Astrocyte (in vitro differentiated cells and primary cell): Measurements from ENCODE around the gene SNAP25. TPM values are rescaled to one million over a fixed set of nuclear protein-coding genes. Genes with fewer than 3 reads are reported as not detected.

Experiments used
- DNase-seq: peaks from one replicate; pipeline ENCODE4 v3.0.0-alpha.2; 2010; ENCODE audit warnings: low read depth
- FAIRE-seq: peaks from 2 replicates; lab custom pipeline; 2011; peaks lifted over from hg19 to GRCh38; lab: Jason Lieb, UNC
- H2AFZ ChIP-seq: 2 replicates; pipeline ENCODE4 v1.6.0; 2012; ENCODE audit warnings: low read depth, low read length, inconsistent platforms
- H3K27ac ChIP-seq: 2 replicates; pipeline ENCODE4 v1.5.1; 2011; ENCODE audit warnings: low read depth, low read length, inconsistent platforms
- H3K27me3 ChIP-seq: 2 replicates; pipeline ENCODE4 v1.6.0; 2011; ENCODE audit warnings: low read length, inconsistent platforms; ENCODE audit not compliant: insufficient read depth
- H3K36me3 ChIP-seq: 2 replicates; pipeline ENCODE4 v1.5.1; 2011; ENCODE audit warnings: low read length, inconsistent platforms; ENCODE audit not compliant: insufficient read depth
- H3K4me1 ChIP-seq: 2 replicates; pipeline ENCODE4 v1.5.1; 2011; ENCODE audit warnings: low read length, inconsistent platforms; ENCODE audit not compliant: insufficient read depth
- H3K4me2 ChIP-seq: 2 replicates; pipeline ENCODE4 v1.6.0; 2012; ENCODE audit warnings: low read length, inconsistent platforms
- H3K4me3 ChIP-seq: 2 replicates; pipeline ENCODE4 v1.5.1; 2011; ENCODE audit warnings: low read depth, mild to moderate bottlenecking, low read length, inconsistent platforms; ENCODE audit not compliant: insufficient read depth
- H3K79me2 ChIP-seq: 2 replicates; pipeline ENCODE4 v1.6.0; 2012; ENCODE audit warnings: mild to moderate bottlenecking, low read length, inconsistent platforms; ENCODE audit not compliant: insufficient read depth
- H3K9ac ChIP-seq: 2 replicates; pipeline ENCODE4 v1.6.0; 2012; ENCODE audit warnings: mild to moderate bottlenecking, low read length, inconsistent platforms
- H3K9me3 ChIP-seq: 2 replicates; pipeline ENCODE4 v1.5.1; 2012; ENCODE audit warnings: low read depth, mild to moderate bottlenecking, low read length, inconsistent platforms; ENCODE audit not compliant: insufficient read depth
- H4K20me1 ChIP-seq: 2 replicates; pipeline ENCODE4 v1.6.0; 2012; ENCODE audit warnings: low read length, inconsistent platforms; ENCODE audit not compliant: insufficient read depth
- H3K27ac Mint-ChIP-seq: one replicate; pipeline ENCODE4 v1.8.0; 2021; ENCODE audit warnings: mild to moderate bottlenecking, mixed read lengths; ENCODE audit not compliant: unreplicated experiment
- H3K27me3 Mint-ChIP-seq: one replicate; pipeline ENCODE4 v1.8.0; 2021; ENCODE audit warnings: low read depth, mixed read lengths; ENCODE audit not compliant: unreplicated experiment
- H3K36me3 Mint-ChIP-seq: one replicate; pipeline ENCODE4 v1.8.0; 2021; ENCODE audit warnings: low read depth, mixed read lengths; ENCODE audit not compliant: unreplicated experiment
- H3K4me1 Mint-ChIP-seq: one replicate; pipeline ENCODE4 v1.8.0; 2021; ENCODE audit warnings: low read depth, mixed read lengths; ENCODE audit not compliant: unreplicated experiment
- H3K4me3 Mint-ChIP-seq: one replicate; pipeline ENCODE4 v1.8.0; 2021; ENCODE audit warnings: mild to moderate bottlenecking, moderate library complexity, mixed read lengths; ENCODE audit not compliant: unreplicated experiment
- H3K9me3 Mint-ChIP-seq: one replicate; pipeline ENCODE4 v1.8.0; 2021; ENCODE audit warnings: mild to moderate bottlenecking, mixed read lengths; ENCODE audit not compliant: unreplicated experiment
- CTCF ChIP-seq: IDR thresholded peaks from 2 replicates; pipeline ENCODE4 v1.5.1; 2011; ENCODE audit warnings: low read depth, mild to moderate bottlenecking, inconsistent platforms, low read length, moderate library complexity; ENCODE audit not compliant: insufficient read depth
- EZH2 ChIP-seq: IDR thresholded peaks from 2 replicates; pipeline ENCODE4 v1.6.1; 2012; ENCODE audit warnings: mild to moderate bottlenecking, low read length, inconsistent platforms; ENCODE audit not compliant: insufficient read depth
- total RNA-seq: library from RNA; stranded (reverse); gene quantifications from 2 replicates; pipeline ENCODE4 v1.2.1, GENCODE V29; 2021

Gene SNAP25
- total RNA-seq, 1 donor from 2014 or later, result 3.9 TPM

- Mint-ChIP-seq H3K9me3 (no peaks in the 10 kb centered on the region), H3K4me3 (no peak overlapping the region), H3K36me3 (no peaks in the 10 kb centered on the region), H3K27me3 (no peaks in the 10 kb centered on the region), H3K27ac (no peak overlapping the region), H3K4me1 (no peaks in the 10 kb centered on the region)
- no peaks in the 10 kb centered on the region for H3K4me1 ChIP-seq
- no peaks in the 10 kb centered on the region for H3K36me3 ChIP-seq
- H3K79me2 ChIP-seq, result no peaks in the 10 kb centered on the region
- no peaks in the 10 kb centered on the region for H3K9me3 ChIP-seq
- no peaks in the 10 kb centered on the region for H4K20me1 ChIP-seq
- FAIRE-seq, result no peak
- no peaks in the 10 kb centered on the region for H3K27me3 ChIP-seq
- no peak for DNase-seq
- H3K9ac ChIP-seq, result no peak overlapping the region
- no peak overlapping the region for H3K27ac ChIP-seq
- TF ChIP-seq EZH2 (no peak), CTCF (no peak)
- no peak overlapping the region for H2AFZ ChIP-seq
- no peak overlapping the region for H3K4me3 ChIP-seq
- H3K4me2 ChIP-seq, result no peak overlapping the region
Observed at GRCh38 chr20:10342152-10342551, 123.5 kb downstream of the SNAP25 start.

GRCh38 chr20:10344953-10345352 is 126.3 kb downstream of the SNAP25 start:
- H3K9me3 ChIP-seq, result no peaks in the 10 kb centered on the region

More at GRCh38 chr20:10344953-10345352, 126.3 kb downstream of the SNAP25 start:
- Histone ChIP-seq H3K36me3 (no peaks in the 10 kb centered on the region), H2AFZ (no peak overlapping the region), H3K4me1 (no peaks in the 10 kb centered on the region), H3K27ac (no peak overlapping the region), H3K79me2 (no peaks in the 10 kb centered on the region), H3K4me3 (no peak overlapping the region), H4K20me1 (no peaks in the 10 kb centered on the region), H3K27me3 (no peaks in the 10 kb centered on the region), H3K4me2 (no peak overlapping the region), H3K9ac (no peak overlapping the region)
- Mint-ChIP-seq H3K27me3 (no peaks in the 10 kb centered on the region), H3K4me1 (peaks cover under 1% of the 10 kb centered on the region), H3K9me3 (no peaks in the 10 kb centered on the region), H3K27ac (no peak overlapping the region), H3K36me3 (no peaks in the 10 kb centered on the region), H3K4me3 (no peak overlapping the region)
- FAIRE-seq (no peak), DNase-seq (no peak)
- TF ChIP-seq CTCF, result no peak
- no peak for TF ChIP-seq EZH2
